ENCODE results near the gene PCDH7. TPM values are rescaled to one million over a fixed set of nuclear protein-coding genes. Genes with fewer than 3 reads are reported as not detected.

PCDH7 gene
- total and polyA plus RNA-seq, 5 donors: 1.00 to 14.5 (median 9.9) TPM

DNA sequence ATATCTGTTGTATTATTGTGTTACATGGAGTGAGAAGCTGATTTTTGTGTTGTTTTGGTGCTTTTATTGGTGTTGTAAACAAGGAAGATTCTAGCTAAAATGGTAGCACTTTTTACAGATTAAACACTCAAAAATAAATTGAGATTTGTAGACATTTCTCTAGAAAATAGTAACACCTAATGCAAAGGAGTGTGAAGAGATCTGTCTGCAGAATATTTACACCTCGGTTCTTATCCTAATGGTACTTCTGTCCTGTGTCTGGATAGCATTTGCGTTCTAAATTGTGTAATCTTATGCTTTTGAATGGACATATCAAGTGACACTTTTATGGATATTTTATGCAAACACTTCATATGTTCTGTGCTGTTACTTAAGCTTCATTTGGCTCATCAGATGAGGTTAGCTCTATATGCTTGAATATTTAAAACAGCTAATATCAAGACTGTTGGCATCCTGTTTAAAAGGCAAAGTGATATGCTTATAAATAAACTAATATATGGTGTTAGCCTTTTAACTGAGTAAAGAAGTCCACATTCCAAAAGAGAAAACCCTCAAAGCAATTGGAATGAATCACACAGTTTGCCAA lies 6.0 kb downstream of the PCDH7 start:
- no peak overlapping the region for H3K4me3 ChIP-seq (ENCODE audit: low read length)
- peaks cover 3% of the 10 kb centered on the region for H3K4me1 ChIP-seq (ENCODE audit: control insufficient read depth, insufficient read depth, low read length)
- 35% methylated on average over 2 of the region's 2 CpGs for WGBS
- H3K27me3 ChIP-seq (ENCODE audit: control insufficient read depth, insufficient read depth): no peaks in the 10 kb centered on the region
- ATAC-seq (no peak), DNase-seq (no peak)
- no peaks in the 10 kb centered on the region for H3K9me3 ChIP-seq (ENCODE audit: control insufficient read depth, low read length)
- intact Hi-C loops (cut with DNase I): no loop called here
- H3K27ac ChIP-seq (ENCODE audit: low read length): no peak overlapping the region

DNA sequence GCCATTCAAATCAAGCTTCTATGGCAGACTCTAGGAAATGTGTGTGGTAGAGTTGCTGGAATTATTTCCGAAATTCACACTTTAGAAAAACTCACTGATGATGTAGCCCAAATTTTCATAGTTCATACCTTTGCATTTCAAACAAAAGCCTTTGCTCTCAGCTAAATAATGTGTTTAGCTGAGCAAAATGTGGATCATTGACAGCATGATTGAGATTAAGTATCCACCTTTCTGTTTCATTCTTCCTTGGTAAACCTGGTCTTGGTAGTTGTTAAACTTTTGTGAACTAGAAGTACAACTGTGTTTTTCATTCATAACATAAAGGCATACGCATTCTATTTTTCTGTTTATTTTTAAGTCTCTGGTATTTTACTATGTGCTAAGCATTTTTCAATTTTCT lies 7.2 kb downstream of the PCDH7 start:
- H3K27me3 ChIP-seq (ENCODE audit: control insufficient read depth, insufficient read depth): no peaks in the 10 kb centered on the region
- H3K4me1 ChIP-seq (ENCODE audit: control insufficient read depth, insufficient read depth, low read length): no peaks in the 10 kb centered on the region
- intact Hi-C loops (cut with DNase I): no loop called here
- no peak overlapping the region for H3K4me3 ChIP-seq (ENCODE audit: low read length)
- no peak overlapping the region for H3K27ac ChIP-seq (ENCODE audit: low read length)
- DNase-seq (no peak), ATAC-seq (no peak)
- no peaks in the 10 kb centered on the region for H3K9me3 ChIP-seq (ENCODE audit: control insufficient read depth, low read length)
- 87% methylated on average over 2 of the region's 2 CpGs for WGBS

DNA sequence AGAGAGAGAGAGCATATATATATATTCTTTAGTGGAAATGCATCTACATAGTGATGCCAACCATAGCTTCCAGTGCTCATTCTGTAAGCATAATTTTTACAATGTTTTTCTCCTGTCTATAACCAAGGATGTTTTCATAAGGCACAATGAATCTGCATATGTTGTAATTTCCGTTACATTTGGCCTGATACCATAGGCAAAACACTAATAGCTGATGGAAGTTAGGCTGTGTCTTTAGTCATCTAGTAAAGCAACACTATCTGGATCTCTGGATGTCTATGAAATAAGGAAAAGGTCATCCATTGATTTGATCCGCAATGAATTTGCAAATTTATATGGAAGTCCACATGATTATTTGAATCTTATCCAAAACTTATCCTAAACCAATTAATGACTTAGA lies 8.1 kb downstream of the PCDH7 start:
- Histone ChIP-seq H3K27me3 (ENCODE audit: control insufficient read depth, insufficient read depth) (no peaks in the 10 kb centered on the region), H3K4me3 (ENCODE audit: low read length) (no peak overlapping the region), H3K4me1 (ENCODE audit: control insufficient read depth, insufficient read depth, low read length) (no peaks in the 10 kb centered on the region), H3K27ac (ENCODE audit: low read length) (no peak overlapping the region), H3K9me3 (ENCODE audit: control insufficient read depth, low read length) (no peaks in the 10 kb centered on the region)
- intact Hi-C loops (cut with DNase I): no loop called here
- DNase-seq (no peak), ATAC-seq (no peak)
- 88% methylated on average over 2 of the region's 2 CpGs for WGBS

DNA sequence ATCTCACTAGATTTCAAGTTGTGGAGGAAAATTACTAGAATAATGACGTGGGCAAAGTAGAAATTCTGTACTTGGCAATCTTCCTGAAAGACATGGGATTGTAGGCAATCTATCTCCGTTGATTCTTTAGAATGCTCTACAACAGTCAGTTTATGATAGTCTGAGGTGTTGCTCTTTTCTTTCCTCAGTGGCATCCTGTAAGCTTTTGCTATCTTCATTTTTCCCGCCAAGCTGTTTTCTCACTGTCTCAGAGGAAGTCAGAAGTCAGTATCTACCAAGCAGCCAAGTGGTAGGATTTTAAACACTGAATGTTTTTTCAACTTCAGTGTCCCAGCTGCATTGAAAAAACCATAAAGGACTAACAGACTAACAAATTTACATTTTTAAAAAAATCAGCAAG lies 23.7 kb downstream of the PCDH7 start:
- intact Hi-C loops (cut with DNase I): no loop called here
- no peaks in the 10 kb centered on the region for H3K4me1 ChIP-seq (ENCODE audit: control insufficient read depth, insufficient read depth, low read length)
- no peak overlapping the region for H3K27ac ChIP-seq (ENCODE audit: low read length)
- ATAC-seq (no peak), DNase-seq (no peak)
- H3K4me3 ChIP-seq (ENCODE audit: low read length): no peak overlapping the region
- H3K9me3 ChIP-seq (ENCODE audit: control insufficient read depth, low read length): no peaks in the 10 kb centered on the region
- 32% methylated on average over 3 of the region's 3 CpGs for WGBS
- H3K27me3 ChIP-seq (ENCODE audit: control insufficient read depth, insufficient read depth): no peaks in the 10 kb centered on the region

DNA sequence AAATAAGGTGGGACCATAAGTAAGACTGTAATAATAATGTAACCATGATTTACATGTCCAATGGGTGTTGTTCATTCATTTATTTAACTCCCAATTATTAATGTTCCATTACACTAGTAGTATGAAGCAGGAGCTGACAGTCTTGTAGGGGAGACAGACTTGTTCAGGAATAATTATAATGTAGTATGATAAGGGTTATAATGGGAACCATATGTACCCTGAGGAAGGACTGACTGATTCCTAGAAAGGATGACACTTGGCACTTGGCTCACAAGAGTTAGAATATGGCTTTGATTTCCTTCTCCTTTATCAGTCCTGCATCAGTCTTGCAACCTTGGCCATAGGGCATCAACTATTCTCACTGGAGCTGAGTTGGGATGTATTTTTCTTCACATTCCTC lies 24.2 kb downstream of the PCDH7 start:
- Histone ChIP-seq H3K27ac (ENCODE audit: low read length) (no peak overlapping the region), H3K4me1 (ENCODE audit: control insufficient read depth, insufficient read depth, low read length) (no peaks in the 10 kb centered on the region), H3K27me3 (ENCODE audit: control insufficient read depth, insufficient read depth) (no peaks in the 10 kb centered on the region), H3K4me3 (ENCODE audit: low read length) (no peak overlapping the region), H3K9me3 (ENCODE audit: control insufficient read depth, low read length) (no peaks in the 10 kb centered on the region)
- intact Hi-C loops (cut with DNase I): no loop called here
- DNase-seq (no peak), ATAC-seq (no peak)

DNA sequence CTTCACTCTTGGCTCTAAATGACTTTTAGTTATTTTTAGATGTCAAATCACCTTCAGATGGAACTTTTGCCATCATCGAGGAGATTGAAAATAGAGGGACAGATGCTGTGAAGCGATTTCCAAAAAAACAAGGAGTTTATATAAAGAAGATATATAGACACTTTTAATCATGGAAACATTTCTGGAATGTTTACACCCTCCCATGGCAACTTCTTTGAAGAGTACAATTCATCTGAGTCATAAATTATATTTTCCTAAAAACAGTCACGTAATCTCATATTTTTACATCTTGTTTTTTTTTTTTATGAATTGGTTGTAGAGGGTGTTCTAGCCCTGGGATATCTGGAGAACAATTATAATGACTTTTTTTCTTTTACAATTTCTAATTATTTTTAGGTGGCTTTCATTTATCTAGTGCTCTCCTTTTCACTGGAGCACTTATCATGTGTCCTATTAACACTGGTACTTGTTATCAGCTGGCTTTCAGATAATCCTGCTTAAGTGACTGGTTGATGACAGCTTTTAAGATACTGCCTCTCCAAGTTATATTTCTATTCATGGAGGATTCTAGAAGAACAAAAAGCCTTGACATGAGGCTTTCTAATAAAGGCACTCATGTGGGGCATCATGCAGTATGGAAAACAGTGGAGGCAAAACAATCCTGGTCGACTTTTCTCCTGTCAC lies 24.9 kb downstream of the PCDH7 start:
- no peak for DNase-seq
- no peaks in the 10 kb centered on the region for H3K4me1 ChIP-seq (ENCODE audit: control insufficient read depth, insufficient read depth, low read length)
- H3K9me3 ChIP-seq (ENCODE audit: control insufficient read depth, low read length): no peaks in the 10 kb centered on the region
- intact Hi-C loops (cut with DNase I): no loop called here
- no peak for ATAC-seq
- 38% methylated on average over 4 of the region's 4 CpGs for WGBS
- H3K27me3 ChIP-seq (ENCODE audit: control insufficient read depth, insufficient read depth): no peaks in the 10 kb centered on the region
- H3K4me3 ChIP-seq (ENCODE audit: low read length): no peak overlapping the region
- no peak overlapping the region for H3K27ac ChIP-seq (ENCODE audit: low read length)

DNA sequence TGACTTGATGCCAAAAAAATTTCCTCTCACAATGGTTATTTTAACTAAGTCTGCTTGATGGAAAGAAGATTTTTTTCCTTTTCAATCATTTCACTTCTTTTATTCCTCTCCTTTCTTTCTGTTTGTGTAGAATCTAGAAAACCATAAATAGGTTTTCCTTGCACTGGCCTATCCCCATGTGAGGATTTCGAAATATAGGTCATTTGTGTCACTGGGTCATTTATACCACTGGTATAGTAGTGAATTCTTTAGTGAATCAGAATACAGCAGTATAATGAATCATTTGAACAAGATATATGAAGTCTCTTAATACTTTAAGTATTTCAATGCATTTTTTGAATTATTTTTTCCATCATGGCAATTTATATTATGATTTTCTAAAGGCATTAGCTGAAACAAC lies 26.6 kb downstream of the PCDH7 start:
- 39% methylated on average over 1 of the region's 1 CpG for WGBS
- Histone ChIP-seq H3K4me3 (ENCODE audit: low read length) (no peak overlapping the region), H3K9me3 (ENCODE audit: control insufficient read depth, low read length) (no peaks in the 10 kb centered on the region), H3K4me1 (ENCODE audit: control insufficient read depth, insufficient read depth, low read length) (no peaks in the 10 kb centered on the region), H3K27me3 (ENCODE audit: control insufficient read depth, insufficient read depth) (no peaks in the 10 kb centered on the region), H3K27ac (ENCODE audit: low read length) (no peak overlapping the region)
- ATAC-seq: no peak
- intact Hi-C loops (cut with DNase I): no loop called here
- no peak for DNase-seq

DNA sequence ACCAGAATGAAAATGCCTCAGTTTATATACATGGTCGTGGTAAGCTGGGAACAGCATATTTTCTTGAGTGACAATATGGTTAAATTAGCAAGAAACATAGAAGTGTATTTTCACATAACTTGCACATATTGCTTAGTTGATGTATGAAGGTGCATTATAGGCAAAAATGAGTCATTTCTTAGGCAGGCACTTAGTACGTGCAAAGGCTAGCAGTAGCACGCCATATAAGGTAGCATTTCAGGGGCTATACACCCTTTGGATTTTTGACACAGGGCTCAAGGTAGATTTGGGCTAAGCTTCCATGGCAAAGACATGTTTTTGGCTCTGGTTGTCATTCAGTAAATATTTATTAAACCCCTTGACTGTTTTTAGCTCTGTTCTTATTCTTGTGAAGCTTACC lies 33.1 kb downstream of the PCDH7 start:
- intact Hi-C loops (cut with DNase I): no loop called here
- ATAC-seq (peak in 1 of 2 donors; percentile 31), DNase-seq (no peak)
- Histone ChIP-seq H3K9me3 (ENCODE audit: control insufficient read depth, low read length) (no peaks in the 10 kb centered on the region), H3K4me3 (ENCODE audit: low read length) (no peak overlapping the region), H3K27me3 (ENCODE audit: control insufficient read depth, insufficient read depth) (no peaks in the 10 kb centered on the region), H3K4me1 (ENCODE audit: control insufficient read depth, insufficient read depth, low read length) (no peaks in the 10 kb centered on the region), H3K27ac (ENCODE audit: low read length) (no peak overlapping the region)
- 77% methylated on average over 3 of the region's 3 CpGs for WGBS

DNA sequence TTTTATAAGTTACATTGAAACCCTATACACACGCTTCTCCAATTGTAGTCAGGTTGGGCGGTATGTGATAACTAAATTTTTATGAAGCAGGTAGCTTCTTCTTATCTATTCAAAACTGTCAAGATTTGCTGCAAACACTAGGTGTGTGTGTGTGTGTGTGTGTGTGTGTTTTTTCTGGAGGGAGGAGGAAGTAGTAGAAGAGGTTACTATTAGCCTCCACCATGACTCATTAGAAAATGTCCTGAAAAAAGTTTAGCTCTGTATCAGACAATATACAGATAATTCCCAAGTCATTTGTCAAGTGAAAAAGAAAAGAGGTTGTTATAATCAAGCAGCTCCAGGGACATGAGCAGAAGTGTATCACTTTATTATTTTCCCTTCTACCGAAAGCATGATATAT lies 33.9 kb downstream of the PCDH7 start:
- WGBS: 95% methylated on average over 3 of the region's 3 CpGs
- intact Hi-C loops (cut with DNase I): no loop called here
- no peaks in the 10 kb centered on the region for H3K27me3 ChIP-seq (ENCODE audit: control insufficient read depth, insufficient read depth)
- H3K4me1 ChIP-seq (ENCODE audit: control insufficient read depth, insufficient read depth, low read length): no peaks in the 10 kb centered on the region
- H3K4me3 ChIP-seq (ENCODE audit: low read length): no peak overlapping the region
- ATAC-seq (peak in 1 of 2 donors; percentile 29), DNase-seq (no peak)
- H3K9me3 ChIP-seq (ENCODE audit: control insufficient read depth, low read length): no peaks in the 10 kb centered on the region
- no peak overlapping the region for H3K27ac ChIP-seq (ENCODE audit: low read length)

DNA sequence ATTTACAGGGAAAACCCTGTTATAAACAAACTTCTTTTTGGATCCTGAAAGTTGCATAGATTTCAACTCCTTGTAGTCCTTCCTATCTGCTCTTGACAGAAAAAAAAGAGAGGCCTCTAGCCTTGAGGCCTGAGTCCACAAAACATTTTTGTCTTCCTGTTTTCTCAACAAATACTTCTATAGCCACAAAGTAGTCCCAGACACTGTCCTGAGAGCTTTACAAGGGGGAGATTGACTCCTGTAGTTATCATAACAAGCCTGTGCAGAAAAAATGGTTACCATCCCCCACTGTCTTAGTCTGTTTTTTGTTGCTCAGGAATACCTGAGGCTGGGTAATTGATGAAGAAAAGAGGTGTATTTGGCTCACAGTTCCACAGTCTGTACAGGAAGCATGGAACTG lies 35.2 kb downstream of the PCDH7 start:
- no peak overlapping the region for H3K4me3 ChIP-seq (ENCODE audit: low read length)
- ATAC-seq (no peak), DNase-seq (no peak)
- no peaks in the 10 kb centered on the region for H3K9me3 ChIP-seq (ENCODE audit: control insufficient read depth, low read length)
- no peaks in the 10 kb centered on the region for H3K4me1 ChIP-seq (ENCODE audit: control insufficient read depth, insufficient read depth, low read length)
- H3K27me3 ChIP-seq (ENCODE audit: control insufficient read depth, insufficient read depth): no peaks in the 10 kb centered on the region
- intact Hi-C loops (cut with DNase I): no loop called here
- no peak overlapping the region for H3K27ac ChIP-seq (ENCODE audit: low read length)

DNA sequence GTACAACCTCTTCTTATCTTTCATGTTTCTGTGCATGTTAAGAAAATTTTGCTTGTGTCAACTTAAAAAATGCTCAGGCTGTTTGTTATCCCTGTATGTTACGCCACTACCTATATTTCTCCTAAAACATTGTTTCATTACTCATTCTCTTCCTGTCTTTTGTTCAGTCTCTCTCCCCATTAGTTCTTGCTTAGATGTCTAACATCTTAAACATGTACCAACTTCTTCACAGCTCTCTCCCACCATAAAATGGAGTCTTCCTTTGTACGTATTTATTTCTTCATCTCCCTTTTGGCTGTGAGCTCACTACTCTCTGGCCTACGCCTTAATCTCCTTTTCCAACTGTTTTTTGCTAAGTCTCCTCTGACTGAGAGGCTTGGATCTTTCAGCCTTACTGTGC lies 36.4 kb downstream of the PCDH7 start:
- no peak for ATAC-seq
- 91% methylated on average over 3 of the region's 3 CpGs for WGBS
- intact Hi-C loops (cut with DNase I): no loop called here
- DNase-seq: no peak
- Histone ChIP-seq H3K4me3 (ENCODE audit: low read length) (no peak overlapping the region), H3K27ac (ENCODE audit: low read length) (no peak overlapping the region), H3K4me1 (ENCODE audit: control insufficient read depth, insufficient read depth, low read length) (no peaks in the 10 kb centered on the region), H3K9me3 (ENCODE audit: control insufficient read depth, low read length) (no peaks in the 10 kb centered on the region), H3K27me3 (ENCODE audit: control insufficient read depth, insufficient read depth) (no peaks in the 10 kb centered on the region)

DNA sequence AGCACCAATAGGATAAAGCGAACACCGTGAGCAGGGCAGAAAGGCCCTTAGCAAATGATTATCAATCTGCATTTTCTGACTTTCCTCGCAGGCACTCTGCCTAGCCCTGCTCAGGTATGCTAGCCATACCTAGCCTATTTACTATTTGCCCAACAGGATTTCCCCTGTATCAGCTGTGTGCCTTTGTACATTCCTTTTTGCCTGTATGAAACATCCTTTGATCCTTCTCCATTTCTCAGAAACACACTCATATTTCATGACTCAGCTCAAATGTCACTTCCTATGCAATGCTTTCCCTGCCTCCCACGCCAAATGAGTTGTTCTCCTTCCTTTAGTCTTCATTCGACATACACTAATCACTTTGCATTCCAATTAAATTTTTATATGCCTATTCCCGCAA lies 37.2 kb downstream of the PCDH7 start:
- DNase-seq: no peak
- intact Hi-C loops (cut with DNase I): no loop called here
- H3K9me3 ChIP-seq (ENCODE audit: control insufficient read depth, low read length): no peaks in the 10 kb centered on the region
- 81% methylated on average over 6 of the region's 6 CpGs for WGBS
- H3K4me3 ChIP-seq (ENCODE audit: low read length): no peak overlapping the region
- no peak overlapping the region for H3K27ac ChIP-seq (ENCODE audit: low read length)
- no peaks in the 10 kb centered on the region for H3K4me1 ChIP-seq (ENCODE audit: control insufficient read depth, insufficient read depth, low read length)
- no peak for ATAC-seq
- no peaks in the 10 kb centered on the region for H3K27me3 ChIP-seq (ENCODE audit: control insufficient read depth, insufficient read depth)

Data from right cardiac atrium (tissue), 5 donors.